Measurements from ENCODE around the gene CCNY.

Gene CCNY

GRCh38 chr10:35412900-35413491 lies 76.7 kb downstream of the CCNY start:
- TF ChIP-seq TAF1 (IDR thresholded peaks at IDR 0.05; ENCODE audit: borderline replicate concordance, insufficient read depth, low read length) (no peak), SIN3A (IDR thresholded peaks at IDR 0.05; ENCODE audit: borderline replicate concordance, insufficient read depth, low read length) (no peak), FOXP2 (optimal IDR thresholded peaks at IDR 0.05; ENCODE audit: borderline replicate concordance, extremely low read depth, extremely low read length, insufficient read depth) (no peak)
- TF ChIP-seq, protein P1, sequence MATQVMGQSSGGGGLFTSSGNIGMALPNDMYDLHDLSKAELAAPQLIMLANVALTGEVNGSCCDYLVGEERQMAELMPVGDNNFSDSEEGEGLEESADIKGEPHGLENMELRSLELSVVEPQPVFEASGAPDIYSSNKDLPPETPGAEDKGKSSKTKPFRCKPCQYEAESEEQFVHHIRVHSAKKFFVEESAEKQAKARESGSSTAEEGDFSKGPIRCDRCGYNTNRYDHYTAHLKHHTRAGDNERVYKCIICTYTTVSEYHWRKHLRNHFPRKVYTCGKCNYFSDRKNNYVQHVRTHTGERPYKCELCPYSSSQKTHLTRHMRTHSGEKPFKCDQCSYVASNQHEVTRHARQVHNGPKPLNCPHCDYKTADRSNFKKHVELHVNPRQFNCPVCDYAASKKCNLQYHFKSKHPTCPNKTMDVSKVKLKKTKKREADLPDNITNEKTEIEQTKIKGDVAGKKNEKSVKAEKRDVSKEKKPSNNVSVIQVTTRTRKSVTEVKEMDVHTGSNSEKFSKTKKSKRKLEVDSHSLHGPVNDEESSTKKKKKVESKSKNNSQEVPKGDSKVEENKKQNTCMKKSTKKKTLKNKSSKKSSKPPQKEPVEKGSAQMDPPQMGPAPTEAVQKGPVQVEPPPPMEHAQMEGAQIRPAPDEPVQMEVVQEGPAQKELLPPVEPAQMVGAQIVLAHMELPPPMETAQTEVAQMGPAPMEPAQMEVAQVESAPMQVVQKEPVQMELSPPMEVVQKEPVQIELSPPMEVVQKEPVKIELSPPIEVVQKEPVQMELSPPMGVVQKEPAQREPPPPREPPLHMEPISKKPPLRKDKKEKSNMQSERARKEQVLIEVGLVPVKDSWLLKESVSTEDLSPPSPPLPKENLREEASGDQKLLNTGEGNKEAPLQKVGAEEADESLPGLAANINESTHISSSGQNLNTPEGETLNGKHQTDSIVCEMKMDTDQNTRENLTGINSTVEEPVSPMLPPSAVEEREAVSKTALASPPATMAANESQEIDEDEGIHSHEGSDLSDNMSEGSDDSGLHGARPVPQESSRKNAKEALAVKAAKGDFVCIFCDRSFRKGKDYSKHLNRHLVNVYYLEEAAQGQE (IDR thresholded peaks at IDR 0.05; ENCODE audit: insufficient read depth in 1 of 2, low read depth in 2 of 2, low read length in 2 of 2): no peak

DNA sequence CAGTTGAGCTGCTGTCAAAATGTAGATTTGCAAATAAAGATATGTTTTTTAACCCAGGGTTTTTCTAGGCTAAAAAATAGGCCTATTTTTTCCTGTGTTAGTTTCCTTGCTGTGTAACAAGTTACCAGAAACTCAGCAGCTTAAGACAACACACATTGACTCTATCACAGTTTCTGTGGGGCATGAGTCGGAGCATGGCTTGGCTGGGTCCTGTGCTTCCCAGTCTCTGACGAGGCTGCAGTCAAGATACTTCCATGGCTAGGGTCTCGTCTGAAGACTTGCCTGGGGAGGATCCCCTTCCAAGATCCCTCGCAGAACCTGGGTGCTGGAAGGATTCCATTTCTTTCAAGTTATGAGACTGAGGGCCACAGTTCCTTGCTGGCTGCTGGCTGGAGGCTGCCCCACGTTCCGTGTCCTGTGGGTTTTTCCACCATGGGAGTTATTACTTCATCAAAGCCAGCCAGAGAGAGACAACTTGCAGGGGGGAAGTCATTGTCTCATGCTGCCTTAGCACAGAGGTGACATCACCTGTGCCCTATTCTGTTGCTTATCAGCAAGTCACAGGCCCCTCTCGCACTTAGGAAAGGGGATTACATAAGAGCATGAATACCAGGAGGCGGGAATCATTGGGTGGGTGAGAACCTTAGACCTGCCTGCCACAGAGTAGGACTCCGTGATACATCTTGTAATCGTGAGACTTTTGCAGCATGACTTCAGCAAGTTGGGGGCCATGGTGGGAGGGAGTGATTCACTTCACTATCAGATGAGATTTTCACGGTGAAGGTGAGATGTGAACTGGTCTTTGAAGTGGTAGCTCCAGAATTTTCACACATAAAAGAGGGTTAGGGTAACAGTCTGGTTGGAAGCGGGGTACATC lies 77.9 kb downstream of the CCNY start:
- TF ChIP-seq TAF1 (IDR thresholded peaks at IDR 0.05; ENCODE audit: borderline replicate concordance, insufficient read depth, low read length) (no peak), FOXP2 (optimal IDR thresholded peaks at IDR 0.05; ENCODE audit: borderline replicate concordance, extremely low read depth, extremely low read length, insufficient read depth) (no peak), POLR2AphosphoS5 (IDR thresholded peaks at IDR 0.05; ENCODE audit: low read depth, low read length) (no peak), SIN3A (IDR thresholded peaks at IDR 0.05; ENCODE audit: borderline replicate concordance, insufficient read depth, low read length) (no peak)
- TF ChIP-seq, protein P1 (IDR thresholded peaks at IDR 0.05; ENCODE audit: insufficient read depth in 1 of 2, low read depth in 2 of 2, low read length in 2 of 2): no peak

- TF ChIP-seq FOXP2 (optimal IDR thresholded peaks at IDR 0.05; ENCODE audit: borderline replicate concordance, extremely low read depth, extremely low read length, insufficient read depth): no peak
- no peak for TF ChIP-seq SIN3A (IDR thresholded peaks at IDR 0.05; ENCODE audit: borderline replicate concordance, insufficient read depth, low read length)
- no peak for TF ChIP-seq POLR2AphosphoS5 (IDR thresholded peaks at IDR 0.05; ENCODE audit: low read depth, low read length)
Measured at GRCh38 chr10:35415505-35415904, 79.2 kb downstream of the CCNY start.

DNA sequence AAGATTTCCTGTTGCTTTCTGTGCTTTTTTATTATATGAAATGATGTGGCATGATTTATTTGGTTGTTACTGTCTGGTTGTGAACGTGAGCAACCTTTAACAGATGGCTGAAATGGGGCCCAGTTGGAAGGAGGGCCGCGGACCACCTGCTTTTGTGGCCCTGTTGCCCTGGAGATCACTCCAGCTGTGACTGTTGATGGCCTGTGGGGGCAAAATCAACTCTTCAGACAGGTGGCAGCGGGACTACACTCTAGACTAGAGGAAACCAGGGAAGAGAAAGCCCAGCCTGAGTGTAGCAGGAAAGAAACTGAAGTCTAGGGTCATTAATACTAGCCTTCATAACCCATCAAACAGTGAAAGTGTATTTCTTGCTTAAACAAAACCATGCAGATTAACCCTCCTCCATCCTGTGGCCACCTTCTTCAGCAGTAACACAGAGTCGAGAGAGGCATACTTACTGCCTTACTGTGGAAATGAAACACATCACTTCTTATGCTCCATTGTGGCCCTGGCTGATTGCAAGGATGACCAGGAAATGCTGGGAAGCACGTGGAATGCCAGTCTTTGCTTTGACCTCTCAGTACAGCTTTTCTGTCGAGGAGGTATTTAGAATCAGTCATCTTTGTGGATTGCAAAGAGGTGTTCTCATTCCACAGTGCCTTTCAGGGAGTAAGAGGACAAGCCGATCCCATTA lies 80.5 kb downstream of the CCNY start:
- TF ChIP-seq TAF1 (IDR thresholded peaks at IDR 0.05; ENCODE audit: borderline replicate concordance, insufficient read depth, low read length): no peak
- TF ChIP-seq SIN3A (IDR thresholded peaks at IDR 0.05; ENCODE audit: borderline replicate concordance, insufficient read depth, low read length): no peak
- TF ChIP-seq, protein P1 (IDR thresholded peaks at IDR 0.05; ENCODE audit: insufficient read depth in 1 of 2, low read depth in 2 of 2, low read length in 2 of 2): no peak
- TF ChIP-seq POLR2AphosphoS5 (IDR thresholded peaks at IDR 0.05; ENCODE audit: low read depth, low read length): no peak
- TF ChIP-seq FOXP2 (optimal IDR thresholded peaks at IDR 0.05; ENCODE audit: borderline replicate concordance, extremely low read depth, extremely low read length, insufficient read depth): no peak

- TF ChIP-seq POLR2AphosphoS5 (IDR thresholded peaks at IDR 0.05; ENCODE audit: low read depth, low read length) (no peak), SIN3A (IDR thresholded peaks at IDR 0.05; ENCODE audit: borderline replicate concordance, insufficient read depth, low read length) (no peak), TAF1 (IDR thresholded peaks at IDR 0.05; ENCODE audit: borderline replicate concordance, insufficient read depth, low read length) (no peak), FOXP2 (optimal IDR thresholded peaks at IDR 0.05; ENCODE audit: borderline replicate concordance, extremely low read depth, extremely low read length, insufficient read depth) (no peak)
- TF ChIP-seq, protein P1 (IDR thresholded peaks at IDR 0.05; ENCODE audit: insufficient read depth in 1 of 2, low read depth in 2 of 2, low read length in 2 of 2): no peak
Measured at GRCh38 chr10:35417313-35417625, 81.0 kb downstream of the CCNY start.
